GM21825 (cell line): ENCODE results near the gene STAM.
"Not testable (repeated sequence)": the region's sequence is repeated elsewhere in the genome, so short reads cannot be mapped to it uniquely, and the experiment has no call there.

Experiments used
- ATAC-seq: cut with Tn5 transposase; IDR thresholded peaks from one replicate; pipeline ENCODE4 v1.9.1; 2021; ENCODE audit warnings: mild to moderate bottlenecking, moderate library complexity; ENCODE audit not compliant: unreplicated experiment

Gene STAM

GRCh38 chr10:17722317-17723014 is 78.5 kb downstream of the STAM start:
- ATAC-seq: not testable (repeated sequence)

GRCh38 chr10:17725703-17726102 is 81.8 kb downstream of the STAM start:
- no peak for ATAC-seq

- no peak for ATAC-seq
These were observed 85.7 kb downstream of the STAM start for GRCh38 chr10:17729630-17730029.

- ATAC-seq: no peak
These were observed 86.7 kb downstream of the STAM start for GRCh38 chr10:17730667-17731066.

- ATAC-seq: no peak
These were observed 87.5 kb downstream of the STAM start for GRCh38 chr10:17731331-17732020.

- no peak for ATAC-seq
These were observed 89.7 kb downstream of the STAM start for GRCh38 chr10:17733620-17734019.

GRCh38 chr10:17734432-17735080 is 90.6 kb downstream of the STAM start:
- no peak for ATAC-seq

GRCh38 chr10:17735166-17735941 is 91.4 kb downstream of the STAM start:
- ATAC-seq: no peak

GRCh38 chr10:17736223-17736622 is 92.3 kb downstream of the STAM start:
- ATAC-seq: no peak

GRCh38 chr10:17737027-17737965 is 93.3 kb downstream of the STAM start:
- ATAC-seq: no peak

- no peak for ATAC-seq
These were observed 96.7 kb downstream of the STAM start for GRCh38 chr10:17740668-17741067.

- no peak for ATAC-seq
These were observed 99.0 kb downstream of the STAM start for GRCh38 chr10:17742918-17743317.

- no peak for ATAC-seq
These were observed 99.5 kb downstream of the STAM start for GRCh38 chr10:17743437-17743836.

GRCh38 chr10:17744341-17744861 is 100.5 kb downstream of the STAM start:
- ATAC-seq: no peak

- no peak for ATAC-seq
These were observed 104.1 kb downstream of the STAM start for GRCh38 chr10:17747883-17748550.

- no peak for ATAC-seq
These were observed 105.9 kb downstream of the STAM start for GRCh38 chr10:17749890-17750289.

GRCh38 chr10:17751781-17752445 is 108.0 kb downstream of the STAM start, which contains the start of gene TMEM236:
TSS of gene TMEM236 (plus strand) at chr10:17752201. CDS start at chr10:17752296, 95 bp downstream.
- ATAC-seq: no peak

- ATAC-seq: peak; percentile 96
These were observed 112.7 kb downstream of the STAM start for GRCh38 chr10:17756557-17757217.
